IPS-18a (cell line): Measurements from ENCODE around the gene TTC31.
A peak's percentile ranks its signal among the peaks of the same experiment; 100 is the strongest.
"Not testable (repeated sequence)": the region's sequence is repeated elsewhere in the genome, so short reads cannot be mapped to it uniquely, and the experiment has no call there.

Source experiments
- H3K27ac ChIP-seq: one replicate; pipeline ENCODE4 v1.5.1; 2013; ENCODE audit warnings: low read length
- H3K27me3 ChIP-seq: one replicate; pipeline ENCODE4 v1.6.1; 2013; ENCODE audit warnings: mild to moderate bottlenecking, low read length; ENCODE audit not compliant: control insufficient read depth, insufficient read depth
- H3K36me3 ChIP-seq: one replicate; pipeline ENCODE4 v1.6.1; 2013; ENCODE audit warnings: low read depth, low read length; ENCODE audit not compliant: control insufficient read depth
- H3K4me1 ChIP-seq: one replicate; pipeline ENCODE4 v1.6.1; 2013; ENCODE audit warnings: low read depth, low read length; ENCODE audit not compliant: control insufficient read depth
- H3K4me3 ChIP-seq: one replicate; pipeline ENCODE4 v1.5.1; 2013; ENCODE audit warnings: low read length
- H3K9ac ChIP-seq: one replicate; pipeline ENCODE4 v1.6.1; 2013; ENCODE audit warnings: mild to moderate bottlenecking, low read length, moderate library complexity
- H3K9me3 ChIP-seq: one replicate; pipeline ENCODE4 v1.6.1; 2013; ENCODE audit warnings: low read depth, low read length; ENCODE audit not compliant: control insufficient read depth

TTC31 gene

GRCh38 chr2:74442483-74443297, 40.2 kb upstream of the TTC31 start:
- H3K36me3 ChIP-seq, H3K9me3 ChIP-seq, H3K27me3 ChIP-seq: not testable (repeated sequence)
- H3K4me1 ChIP-seq: peaks cover 16% of the 10 kb centered on the region
- peak overlapping the region; percentile 12 for H3K27ac ChIP-seq
- peak overlapping the region; percentile 84 for H3K9ac ChIP-seq
- peak overlapping the region; percentile 88 for H3K4me3 ChIP-seq

GRCh38 chr2:74444498-74445318, 38.2 kb upstream of the TTC31 start:
- Histone ChIP-seq H3K4me1 (peaks cover 1% of the 10 kb centered on the region), H3K36me3 (no peaks in the 10 kb centered on the region), H3K4me3 (no peak overlapping the region), H3K27ac (no peak overlapping the region), H3K9me3 (no peaks in the 10 kb centered on the region), H3K27me3 (no peaks in the 10 kb centered on the region), H3K9ac (no peak overlapping the region)

GRCh38 chr2:74447230-74447999, 35.5 kb upstream of the TTC31 start:
- no peak overlapping the region for H3K27ac ChIP-seq
- no peaks in the 10 kb centered on the region for H3K9me3 ChIP-seq

GRCh38 chr2:74448771-74449170, 34.1 kb upstream of the TTC31 start:
- no peaks in the 10 kb centered on the region for H3K9me3 ChIP-seq
- no peak overlapping the region for H3K27ac ChIP-seq
- H3K27me3 ChIP-seq: no peaks in the 10 kb centered on the region
- H3K36me3 ChIP-seq: no peaks in the 10 kb centered on the region
- H3K4me3 ChIP-seq: no peak overlapping the region
- no peak overlapping the region for H3K9ac ChIP-seq
- no peaks in the 10 kb centered on the region for H3K4me1 ChIP-seq

More at GRCh38 chr2:74447230-74447999, 35.5 kb upstream of the TTC31 start:
- no peak overlapping the region for H3K4me3 ChIP-seq
- no peaks in the 10 kb centered on the region for H3K36me3 ChIP-seq
- no peaks in the 10 kb centered on the region for H3K27me3 ChIP-seq
- H3K4me1 ChIP-seq: no peaks in the 10 kb centered on the region
- no peak overlapping the region for H3K9ac ChIP-seq

GRCh38 chr2:74450570-74451190, 32.2 kb upstream of the TTC31 start:
- H3K27ac ChIP-seq: no peak overlapping the region
- H3K9ac ChIP-seq: no peak overlapping the region
- H3K36me3 ChIP-seq: no peaks in the 10 kb centered on the region
- H3K4me3 ChIP-seq: no peak overlapping the region
- H3K4me1 ChIP-seq: no peaks in the 10 kb centered on the region
- no peaks in the 10 kb centered on the region for H3K9me3 ChIP-seq
- H3K27me3 ChIP-seq: no peaks in the 10 kb centered on the region

GRCh38 chr2:74454654-74455511, 28.0 kb upstream of the TTC31 start, which contains the start of gene INO80B:
INO80B (plus strand) TSS chr2:74455087; CDS start chr2:74455117, 30 bp downstream.
- Histone ChIP-seq H3K4me3 (peak within 1 kb of the TSS; percentile 86), H3K36me3 (no peaks in the 10 kb centered on the region), H3K4me1 (peaks cover 6% of the 10 kb centered on the region), H3K9ac (peak within 1 kb of the TSS; percentile 78), H3K27ac (peak within 1 kb of the TSS; percentile 83), H3K27me3 (no peaks in the 10 kb centered on the region), H3K9me3 (no peaks in the 10 kb centered on the region)

GRCh38 chr2:74457129-74457548, 25.7 kb upstream of the TTC31 start:
- Histone ChIP-seq H3K36me3 (peaks cover 13% of the 10 kb centered on the region), H3K4me3 (peak overlapping the region; percentile 74), H3K9ac (peak overlapping the region; percentile 51), H3K4me1 (peaks cover 6% of the 10 kb centered on the region), H3K27ac (no peak overlapping the region), H3K27me3 (no peaks in the 10 kb centered on the region), H3K9me3 (no peaks in the 10 kb centered on the region)

GRCh38 chr2:74457549-74458131, 25.2 kb upstream of the TTC31 start:
- Histone ChIP-seq H3K27me3 (no peaks in the 10 kb centered on the region), H3K9me3 (no peaks in the 10 kb centered on the region), H3K27ac (peak overlapping the region; percentile 56), H3K4me1 (peaks cover 6% of the 10 kb centered on the region), H3K9ac (peak overlapping the region; percentile 86), H3K4me3 (peak overlapping the region; percentile 74), H3K36me3 (peaks cover 18% of the 10 kb centered on the region)

- peak within 1 kb of the TSS; percentile 86 for H3K9ac ChIP-seq
- no peaks in the 10 kb centered on the region for H3K9me3 ChIP-seq
- peak within 1 kb of the TSS; percentile 74 for H3K4me3 ChIP-seq
- no peaks in the 10 kb centered on the region for H3K27me3 ChIP-seq
- peaks cover 24% of the 10 kb centered on the region for H3K36me3 ChIP-seq
- peaks cover 6% of the 10 kb centered on the region for H3K4me1 ChIP-seq
- H3K27ac ChIP-seq: peak within 1 kb of the TSS; percentile 56
Observed at GRCh38 chr2:74458132-74458937, 24.5 kb upstream of the TTC31 start, which contains the start of gene WBP1. WBP1 (plus strand) TSS chr2:74458438; CDS start chr2:74458603, 165 bp downstream.
